K562 (cell line): Measurements from ENCODE around the gene ENDOD1. TPM values are rescaled to one million over a fixed set of nuclear protein-coding genes. Genes with fewer than 3 reads are reported as not detected.

Experiments used
- BRCA1 ChIP-seq, 2 experiments: fragments of 450-650 bp in 1 of 2; sonication (generic) in 1 of 2; formaldehyde crosslinking in 1 of 2; IDR thresholded peaks; 2 replicates each; pipeline versions ENCODE4 v1.5.0 to v1.6.1; 2017 to 2020; ENCODE audit warnings: mild to moderate bottlenecking in 1 of 2, missing genetic modification reagents in 1 of 2
- CBFA2T3 ChIP-seq: fragments of 450-650 bp; IDR thresholded peaks from 2 replicates; pipeline ENCODE4 v1.6.1; 2017
- CBX8 ChIP-seq: fragments of 200-600 bp; sonication (generic); IDR thresholded peaks from 2 replicates; pipeline ENCODE4 v1.6.1; 2012; ENCODE audit warnings: borderline replicate concordance, mixed run types, low read depth, mild to moderate bottlenecking, moderate library complexity, mixed read lengths, low read length, control low read depth, inconsistent platforms; ENCODE audit not compliant: poor library complexity, severe bottlenecking; ENCODE audit errors: extremely low read depth
- CEBPG ChIP-seq, 3 experiments: fragments of 200-800 bp in 1 of 3; sonication (Bioruptor generic) in 1 of 3; sonication (generic) in 1 of 3; formaldehyde crosslinking in 1 of 3; IDR thresholded peaks in 2 of 3; conservative IDR thresholded peaks in 1 of 3; 2 replicates each; pipeline versions ENCODE4 v1.6.1 to v1.8.0; 2016 to 2022; ENCODE audit warnings: missing compliant biosample characterization in 2 of 3, missing genetic modification characterization in 2 of 3, mild to moderate bottlenecking in 1 of 3, missing genetic modification reagents in 1 of 3
- FOXK1 ChIP-seq: sonication (generic); formaldehyde crosslinking; IDR thresholded peaks from 2 replicates; pipeline ENCODE4 v1.8.0; 2022; ENCODE audit warnings: missing genetic modification reagents, mild to moderate bottlenecking, borderline replicate concordance
- FOXO4 ChIP-seq: fragments of 450-650 bp; formaldehyde crosslinking; IDR thresholded peaks from 2 replicates; pipeline ENCODE4 v1.4.0; 2020; ENCODE audit warnings: mild to moderate bottlenecking, moderate library complexity
- ILK ChIP-seq: fragments of 450-650 bp; IDR thresholded peaks from 2 replicates; pipeline ENCODE4 v1.6.1; 2016; ENCODE audit warnings: missing genetic modification characterization, low read depth, mild to moderate bottlenecking, missing compliant biosample characterization, moderate library complexity, borderline replicate concordance
- MIER1 ChIP-seq: fragments of 450-650 bp; IDR thresholded peaks from 2 replicates; pipeline ENCODE4 v1.6.1; 2016; ENCODE audit warnings: antibody characterized with exemption, mild to moderate bottlenecking, low read depth
- NELFE ChIP-seq: IDR thresholded peaks from 2 replicates; pipeline ENCODE4 v1.6.1; 2011; ENCODE audit warnings: mild to moderate bottlenecking; ENCODE audit not compliant: insufficient read depth, insufficient read length
- NONO ChIP-seq, 2 experiments: fragments of 200-400 bp in 1 of 2; fragments of 450-650 bp in 1 of 2; formaldehyde crosslinking in 1 of 2; IDR thresholded peaks; 2 replicates each; pipeline ENCODE4 v1.6.1; 2017; ENCODE audit warnings: low read depth in 2 of 2, mild to moderate bottlenecking in 2 of 2, moderate library complexity in 2 of 2, low read length in 1 of 2
- NUFIP1 ChIP-seq: fragments of 450-650 bp; IDR thresholded peaks from 2 replicates; pipeline ENCODE4 v1.6.1; 2018; ENCODE audit not compliant: partially characterized antibody
- PRDM10 ChIP-seq: fragments of 450-650 bp; IDR thresholded peaks from 2 replicates; pipeline ENCODE4 v1.6.1; 2018; ENCODE audit not compliant: partially characterized antibody
- RNF219 ChIP-seq: fragments of 250-450 bp; sonication (Bioruptor Pico); IDR thresholded peaks from 2 replicates; pipeline ENCODE4 v1.5.0; 2022; ENCODE audit warnings: mild to moderate bottlenecking
- TAL1 ChIP-seq: fragments of 450-650 bp; IDR thresholded peaks from 2 replicates; pipeline ENCODE4 v1.6.1; 2016; ENCODE audit warnings: mild to moderate bottlenecking
- U2AF2 ChIP-seq: fragments of 200-400 bp; formaldehyde crosslinking; optimal IDR thresholded peaks from 2 replicates; pipeline ENCODE3; 2017; ENCODE audit warnings: low read depth, mild to moderate bottlenecking, low read length
- USF1 ChIP-seq: sonication (generic); formaldehyde crosslinking; IDR thresholded peaks from 2 replicates; pipeline ENCODE4 v1.9.0; 2022; ENCODE audit warnings: mild to moderate bottlenecking, missing genetic modification reagents
- ZNF133 ChIP-seq: fragments of 250-450 bp; sonication (Bioruptor Pico); IDR thresholded peaks from 2 replicates; pipeline ENCODE4 v1.4.0; 2020; ENCODE audit warnings: mild to moderate bottlenecking
- ZNF76 ChIP-seq: fragments of 250-450 bp; sonication (Bioruptor Pico); IDR thresholded peaks from 2 replicates; pipeline ENCODE4 v1.4.0; 2020; ENCODE audit warnings: mild to moderate bottlenecking, moderate library complexity, borderline replicate concordance
- ZNF77 ChIP-seq: fragments of 250-450 bp; sonication (Bioruptor Pico); IDR thresholded peaks from 2 replicates; pipeline ENCODE4 v1.5.0; 2020
- ZSCAN29 ChIP-seq: fragments of 450-650 bp; IDR thresholded peaks from 2 replicates; pipeline ENCODE4 v1.6.1; 2017
- polyA plus RNA-seq, 8 experiments: library from polyadenylated mRNA; depleted of rRNA in 4 of 8; stranded (reverse) in 5 of 8; unstranded in 3 of 8; fragments of >200 nt; fragmentation: Nextera tagmentation in 2 of 8; fragmentation: Illumina TruSeq in 1 of 8; extraction: Ambion mirVana in 2 of 8; extraction: Trizol in 1 of 8; gene quantifications; 2 replicates each; pipeline versions ENCODE4 v1.2.1 to v1.2.3, GENCODE V29; 2011 to 2014; ENCODE audit warnings: inconsistent platforms in 1 of 8, missing spikeins in 1 of 8
- total RNA-seq, 7 experiments: library from RNA; depleted of rRNA in 6 of 7; stranded (reverse); fragments of >200 nt in 6 of 7; fragmentation: Illumina TruSeq in 2 of 7; extraction: Trizol in 2 of 7; gene quantifications; 2 replicates each; pipeline versions ENCODE4 v1.2.1 to v1.2.3, GENCODE V29; 2011 to 2021; ENCODE audit warnings: low replicate concordance in 1 of 7

The ENDOD1 gene
- total and polyA plus RNA-seq, 9 of the 15 experiments (the other 6 are each of a cell fraction or from before 2014, with no cell fraction given) = 4.2 to 11.8 (median 9.3) TPM

GRCh38 chr11:95100191-95100648, 10.6 kb downstream of the ENDOD1 start (continued):
- no peak for TF ChIP-seq U2AF2
- TF ChIP-seq FOXO4 (CRISPR knock-in tag) = no peak
- TF ChIP-seq NELFE = no peak
- TF ChIP-seq MIER1 = no peak
- TF ChIP-seq BRCA1 (IDR thresholded peaks at IDR 0.05) = no peak
- no peak for TF ChIP-seq BRCA1 (CRISPR knock-in tag; IDR thresholded peaks at IDR 0.05)
- TF ChIP-seq NUFIP1 = peak; percentile 37
- no peak for TF ChIP-seq ILK (tag)
- TF ChIP-seq ZNF133 (CRISPR knock-in tag) = no peak
- TF ChIP-seq ZNF76 (CRISPR knock-in tag) = no peak
- no peak for TF ChIP-seq RNF219 (CRISPR knock-in tag)
- no peak for TF ChIP-seq USF1 (CRISPR knock-in tag)
- TF ChIP-seq FOXK1 (CRISPR knock-in tag) = no peak
- TF ChIP-seq ZSCAN29 = no peak
- TF ChIP-seq NONO (IDR thresholded peaks at IDR 0.05; ENCODE audit: low read depth in 2 of 2, low read length in 1 of 2) = peak in 1 of 2 experiments; percentile 55; a peak in 1 of 4 replicates
- TF ChIP-seq CEBPG (CRISPR knock-in tag; IDR thresholded peaks at IDR 0.05) = no peak
- TF ChIP-seq CEBPG (tag; conservative IDR thresholded peaks at IDR 0.05 in 1 of 2, IDR thresholded peaks at IDR 0.05 in 1 of 2) = no peak
- TF ChIP-seq CBX8 = no peak
- TF ChIP-seq PRDM10 = no peak
- TF ChIP-seq ZNF77 (CRISPR knock-in tag) = no peak
- TF ChIP-seq CBFA2T3 = peak; percentile 98
- peak; percentile 98 for TF ChIP-seq TAL1
